ENCODE results near the gene DPY19L2.

Gene DPY19L2

DNA sequence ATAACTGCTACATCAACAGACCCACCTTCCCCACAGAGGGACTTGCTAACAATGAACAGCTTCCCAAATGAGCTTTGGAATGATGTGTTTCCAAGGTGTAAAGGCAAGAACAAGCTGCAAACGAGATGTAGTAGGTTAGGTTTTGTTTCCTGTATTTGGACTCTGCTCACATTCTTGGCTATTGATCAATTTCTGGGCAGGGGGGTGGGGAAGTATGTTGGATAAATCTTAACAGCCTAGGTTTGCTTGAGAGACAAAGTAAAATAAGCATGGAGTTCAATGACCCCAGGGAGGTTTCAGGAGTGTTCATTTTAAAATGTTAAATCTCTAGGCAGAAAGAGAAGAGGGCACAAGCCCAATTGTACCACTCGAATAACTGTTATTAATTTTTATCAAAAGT is 146.6 kb downstream of the DPY19L2 start:
- DNase-seq = no peak

Data from EL (cell line).